ENCODE measurements around the gene RB1.

DNA sequence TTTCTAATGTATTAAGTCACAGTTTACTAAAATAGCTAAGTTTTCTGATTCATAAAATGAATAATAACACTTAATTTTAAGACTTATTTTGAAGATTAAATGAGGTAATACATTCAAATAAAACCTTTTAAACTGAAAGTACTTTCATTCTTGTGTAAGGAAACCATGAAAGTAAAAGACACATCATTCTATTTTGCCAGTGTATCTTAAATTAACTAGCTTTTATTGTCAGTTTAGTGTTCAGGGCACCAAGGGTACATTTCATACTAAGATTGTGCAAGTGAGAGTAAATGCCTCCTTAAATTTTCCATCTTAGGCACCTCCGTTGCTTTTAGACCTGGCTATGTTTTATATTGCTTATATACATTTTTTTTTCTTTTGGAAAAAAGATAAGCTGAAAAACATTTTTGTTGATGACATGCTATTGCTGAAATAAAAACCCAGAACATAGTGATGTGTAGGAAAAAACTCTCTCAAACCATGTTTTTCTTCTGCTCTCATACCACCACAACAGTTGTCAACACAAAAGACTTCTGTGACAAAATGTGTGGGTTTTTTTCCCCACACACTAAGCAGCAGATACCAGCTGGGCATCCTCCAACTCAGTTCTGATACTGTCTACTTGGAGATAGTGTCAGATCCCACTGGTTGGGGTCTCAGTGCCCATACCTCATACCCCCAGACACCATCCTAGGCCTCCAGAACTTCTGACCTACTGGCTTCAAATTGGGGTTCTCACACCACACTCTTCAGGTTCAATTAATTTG is 140.1 kb downstream of the RB1 start:
- TF ChIP-seq CTCF (IDR thresholded peaks at IDR 0.05) (no peak), EZH2 (IDR thresholded peaks at IDR 0.05; ENCODE audit: borderline replicate concordance, insufficient read depth, low read depth, low read length, poor library complexity, severe bottlenecking) (no peak)

Data from B cell (primary cell).